HG03139 (cell line): Measurements from ENCODE around the gene FNDC3B.

Source experiments
- ATAC-seq: cut with Tn5 transposase; IDR thresholded peaks from one replicate; pipeline ENCODE4 v1.9.1; 2021; ENCODE audit not compliant: unreplicated experiment

The FNDC3B gene

DNA sequence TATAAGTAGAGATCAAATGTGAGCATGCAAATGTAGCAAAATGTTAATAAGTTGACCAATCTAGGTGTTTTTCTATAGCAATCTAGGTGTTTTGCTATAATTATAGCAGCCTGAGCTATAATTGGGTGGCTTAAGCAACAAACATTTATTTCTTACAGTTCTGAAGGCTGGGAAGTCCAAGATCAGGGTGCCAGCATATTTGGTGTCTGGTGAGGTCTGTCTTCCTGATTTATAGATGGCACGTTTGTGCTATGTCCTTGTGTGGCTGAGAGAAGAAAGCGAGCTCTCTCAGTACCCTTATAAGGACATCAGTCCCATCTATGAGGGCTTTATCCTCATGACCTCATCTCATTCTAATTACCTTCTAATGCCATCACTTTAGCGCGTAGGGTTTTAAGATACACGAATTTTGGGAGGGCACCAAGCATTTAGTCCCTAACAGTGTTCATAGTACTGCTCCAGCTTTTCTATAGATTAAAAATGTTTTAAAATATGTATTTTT lies 237.8 kb downstream of the FNDC3B start:
- ATAC-seq, result no peak

DNA sequence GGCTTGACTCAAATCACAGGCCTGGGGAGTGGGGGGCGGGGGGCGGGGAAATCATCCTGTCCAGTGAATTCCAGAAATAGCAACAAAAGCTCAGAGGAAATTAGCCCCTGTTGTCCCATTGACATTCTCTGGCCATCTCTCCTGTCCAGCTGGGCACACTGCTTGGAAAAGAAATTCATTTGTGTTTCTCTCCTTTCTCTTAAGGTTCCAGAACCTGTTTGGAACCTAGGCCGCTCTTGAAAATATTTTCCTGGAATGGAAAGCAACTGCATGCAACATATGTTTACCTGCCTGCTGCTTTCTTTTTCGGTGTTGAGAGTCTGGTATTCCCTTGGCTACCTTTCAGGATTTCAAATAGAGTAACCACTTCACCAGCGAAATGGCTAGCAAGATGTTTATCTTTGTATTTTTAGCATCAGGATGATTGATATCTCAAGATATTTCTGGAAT lies 239.8 kb downstream of the FNDC3B start:
- ATAC-seq, result no peak

- no peak for ATAC-seq
Observed at GRCh38 chr3:172279974-172280373, 240.6 kb downstream of the FNDC3B start.

DNA sequence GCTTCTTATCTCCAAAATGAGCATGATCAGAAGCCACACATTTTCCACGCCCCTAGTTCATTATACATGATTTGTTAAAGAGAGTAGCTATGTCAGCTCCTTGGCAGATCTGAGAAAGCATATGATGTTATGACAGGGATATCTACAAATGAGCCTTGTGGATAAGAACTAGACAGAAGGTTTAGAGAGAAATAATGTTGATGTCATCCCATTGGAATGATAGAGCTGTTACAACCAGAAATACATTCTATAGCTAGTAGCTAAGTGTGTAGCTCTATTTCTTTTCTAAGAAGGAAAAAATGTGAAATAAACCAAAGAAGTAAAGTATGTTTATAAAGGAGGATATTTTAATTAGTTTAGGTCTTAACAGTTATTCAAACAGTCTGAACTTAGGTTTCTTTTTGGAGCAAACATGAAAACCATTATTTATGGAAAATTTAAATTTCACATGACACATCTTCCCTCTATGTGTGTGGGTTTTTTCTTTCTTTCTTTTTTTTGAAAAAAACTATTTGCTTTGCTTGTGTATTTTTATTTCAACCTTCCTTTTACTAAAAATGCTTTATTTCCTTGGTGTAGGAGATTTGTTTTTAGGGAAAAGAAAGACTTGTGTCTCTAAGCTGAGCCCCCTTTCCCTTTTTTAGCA lies 241.2 kb downstream of the FNDC3B start:
- ATAC-seq, result no peak

- no peak for ATAC-seq
Observed at GRCh38 chr3:172281884-172282283, 242.5 kb downstream of the FNDC3B start.

DNA sequence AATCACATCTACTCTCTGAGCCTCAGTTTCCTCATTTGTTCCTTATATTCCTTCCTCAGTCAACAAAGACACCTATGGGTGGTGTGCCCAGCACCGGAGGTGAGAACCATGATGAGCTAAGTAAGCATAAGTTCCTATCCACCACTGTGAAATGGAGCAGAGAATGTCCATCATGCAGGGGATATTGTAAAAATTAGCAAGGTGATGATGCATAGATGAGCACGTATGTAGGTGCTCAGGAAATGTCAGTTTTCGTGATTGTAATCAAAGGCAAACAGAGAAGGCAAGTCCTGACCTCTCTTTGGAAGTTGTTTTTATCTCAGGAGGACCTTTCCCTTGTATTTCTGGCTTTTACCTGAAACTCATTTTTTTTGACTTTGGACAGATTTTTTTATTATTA lies 243.5 kb downstream of the FNDC3B start:
- no peak for ATAC-seq

- ATAC-seq, result no peak
Observed at GRCh38 chr3:172283841-172284357, 244.5 kb downstream of the FNDC3B start.

DNA sequence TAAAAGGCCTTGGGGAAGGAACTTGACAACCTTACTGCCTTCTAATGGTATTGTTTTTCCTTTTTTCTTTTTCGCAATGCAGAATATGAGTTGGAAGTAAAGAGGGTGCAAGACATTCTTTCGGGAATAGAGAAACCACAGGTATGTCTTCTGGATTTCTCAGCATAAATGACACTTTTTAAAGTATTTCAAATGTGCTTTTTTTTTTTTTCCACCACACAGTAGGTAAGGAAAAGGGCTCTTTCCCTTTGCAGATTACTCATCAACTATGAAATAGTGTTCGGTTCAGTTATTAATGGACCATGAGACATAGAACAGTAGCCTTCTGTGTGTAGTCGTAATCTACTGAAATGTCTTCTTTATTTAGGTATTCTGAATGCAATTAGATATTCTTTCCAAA lies 246.5 kb downstream of the FNDC3B start:
- ATAC-seq, result no peak

GRCh38 chr3:172286548-172287148 lies 247.3 kb downstream of the FNDC3B start:
- no peak for ATAC-seq

GRCh38 chr3:172287937-172288477 lies 248.6 kb downstream of the FNDC3B start:
- ATAC-seq, result no peak

DNA sequence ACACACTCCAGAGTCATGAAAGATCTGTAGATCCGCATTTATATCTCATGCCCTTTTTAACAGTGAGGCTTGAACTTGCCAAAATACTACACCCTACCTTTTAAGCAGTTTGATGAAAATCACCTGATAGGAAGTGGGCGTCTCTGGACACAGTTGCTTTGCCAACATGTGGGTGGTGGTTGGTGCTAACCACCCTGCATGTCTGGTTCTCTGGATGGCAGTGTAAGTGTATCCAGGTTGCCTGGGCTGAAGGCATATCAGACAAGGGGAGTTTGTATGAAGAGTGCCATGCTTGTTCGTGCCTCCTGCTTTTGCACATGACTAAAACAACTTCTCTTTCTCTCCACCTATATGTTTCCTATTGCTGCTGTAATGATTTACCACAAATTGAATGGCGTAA lies 249.3 kb downstream of the FNDC3B start:
- no peak for ATAC-seq

GRCh38 chr3:172289583-172289982 lies 250.2 kb downstream of the FNDC3B start:
- ATAC-seq, result peak; percentile 73

- ATAC-seq, result no peak
Observed at GRCh38 chr3:172290457-172290856, 251.1 kb downstream of the FNDC3B start.

DNA sequence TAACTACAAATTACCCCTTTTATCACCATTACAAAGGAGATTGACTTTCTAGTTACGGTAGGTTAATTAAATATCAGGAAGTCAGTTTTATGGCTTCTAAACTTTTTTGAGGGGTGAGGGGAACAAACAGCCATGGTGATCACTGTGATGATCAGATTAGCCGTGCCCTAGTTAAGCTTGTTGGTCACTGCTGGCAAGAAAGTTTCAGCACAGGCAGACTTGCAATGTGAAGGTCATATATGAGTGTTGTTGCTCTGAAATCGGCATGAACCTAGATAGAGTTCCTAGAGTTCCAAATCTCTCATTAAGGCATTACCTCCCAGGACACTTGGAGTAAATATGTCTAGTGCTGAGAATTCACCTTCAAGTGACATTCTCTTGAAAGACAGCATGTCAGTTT lies 252.3 kb downstream of the FNDC3B start:
- no peak for ATAC-seq

GRCh38 chr3:172292422-172292821 lies 253.0 kb downstream of the FNDC3B start:
- ATAC-seq, result no peak

GRCh38 chr3:172293093-172293492 lies 253.7 kb downstream of the FNDC3B start:
- ATAC-seq, result no peak

DNA sequence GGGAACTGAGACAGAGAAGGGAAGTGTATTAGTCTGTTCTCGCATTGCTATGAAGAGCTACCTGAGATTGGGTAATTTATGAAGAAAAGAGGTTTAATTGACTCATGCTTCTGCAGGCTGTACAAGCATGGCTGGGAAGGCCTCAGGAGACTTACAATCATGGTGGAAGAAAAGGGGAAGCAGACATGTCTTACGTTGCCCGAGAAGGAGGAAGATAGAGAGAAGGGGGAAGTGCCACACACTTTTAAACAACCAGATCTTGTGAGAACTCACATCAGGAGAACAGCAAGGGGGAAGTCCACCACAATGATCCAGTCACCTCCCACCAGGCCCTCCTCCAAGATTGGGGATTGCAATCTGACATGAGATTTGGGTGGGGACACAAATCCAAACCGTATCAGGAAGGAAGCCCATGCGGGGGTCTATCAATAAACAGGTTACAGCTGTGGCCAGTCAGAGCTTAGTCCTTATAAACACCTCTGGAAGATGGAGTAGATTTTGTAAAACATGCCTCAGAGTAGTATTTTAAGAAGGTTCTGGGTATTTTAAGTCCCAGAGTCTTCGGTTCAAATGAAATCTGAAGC lies 254.9 kb downstream of the FNDC3B start:
- ATAC-seq, result no peak

DNA sequence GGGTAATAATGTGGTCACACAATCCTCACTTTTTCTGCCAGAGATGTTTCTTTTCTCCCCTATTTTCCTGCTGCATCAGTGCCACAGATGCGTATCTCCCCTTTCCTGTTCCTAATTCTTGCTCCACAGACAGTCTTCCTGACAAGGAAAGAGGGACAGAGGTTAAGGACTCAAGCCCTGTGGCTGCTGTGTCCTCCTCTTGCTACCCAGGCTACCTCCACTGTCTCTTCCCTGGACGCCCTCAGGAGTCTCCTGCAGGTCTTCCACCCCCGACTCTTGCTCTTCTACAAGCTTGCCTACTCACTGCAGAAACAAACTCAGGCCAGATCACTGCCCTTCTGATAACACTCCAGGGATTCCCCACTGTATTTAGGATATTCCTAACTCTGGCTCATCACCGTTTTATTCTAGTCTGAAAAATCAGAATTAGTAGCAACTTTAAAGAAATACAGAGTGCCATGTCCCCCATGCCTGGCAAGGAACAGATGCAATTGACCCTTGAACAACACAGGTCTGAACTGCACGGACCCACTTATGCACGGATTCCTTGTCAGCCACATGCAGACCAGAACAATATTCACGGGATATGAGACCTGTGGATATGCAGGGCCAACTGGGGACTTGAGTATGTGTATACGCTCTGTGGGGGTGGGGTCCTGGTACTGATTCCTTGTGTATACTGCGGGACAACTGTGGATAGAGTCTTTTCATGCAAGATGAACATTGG lies 257.0 kb downstream of the FNDC3B start:
- ATAC-seq, result no peak

- no peak for ATAC-seq
Observed at GRCh38 chr3:172296975-172297332, 257.6 kb downstream of the FNDC3B start.

- no peak for ATAC-seq
Observed at GRCh38 chr3:172298247-172298646, 258.9 kb downstream of the FNDC3B start.

DNA sequence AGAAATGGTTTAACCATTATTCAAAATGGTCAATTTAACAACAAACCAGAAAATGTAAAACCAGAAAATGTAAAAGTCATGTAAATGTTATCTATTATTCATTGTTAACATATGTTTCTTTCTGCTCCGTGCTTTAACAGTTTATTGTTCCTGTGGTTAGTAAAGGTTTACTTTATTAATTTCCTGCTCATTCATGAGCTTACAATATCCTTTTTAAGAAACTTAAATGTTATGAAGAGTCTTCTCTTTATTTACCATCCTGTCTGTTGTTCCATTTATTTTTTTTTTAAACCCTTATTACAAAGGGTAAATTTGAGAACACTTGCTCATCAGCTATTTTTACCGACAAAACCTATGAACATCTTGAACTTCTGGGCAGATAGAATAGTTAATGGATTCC lies 260.8 kb downstream of the FNDC3B start:
- no peak for ATAC-seq
